Prostate gland (tissue), 2 donors: ENCODE data around the gene GH1.

ENCODE experiments used
- CTCF ChIP-seq, 4 experiments: fragments of 200-600 bp in 2 of 4; fragments of 450-650 bp in 2 of 4; sonication (generic) in 2 of 4; IDR thresholded peaks; 1 replicate in 3 of 4; 2 replicates in 1 of 4; pipeline ENCODE4 v1.5.1; 2016 to 2019; ENCODE audit warnings: antibody characterized with exemption in 4 of 4, mild to moderate bottlenecking in 2 of 4, moderate library complexity in 2 of 4
- POLR2AphosphoS5 ChIP-seq: sonication (generic); formaldehyde crosslinking; IDR thresholded peaks from one replicate; pipeline ENCODE4 v1.6.1; 2017; ENCODE audit warnings: antibody characterized with exemption

- TF ChIP-seq POLR2AphosphoS5 (no peak), CTCF (IDR thresholded peaks at IDR 0.05) (no peak)
Observed at GRCh38 chr17:63948521-63948920, 29.9 kb upstream of the GH1 start.
